Measurements from ENCODE around the gene SRPRB. TPM values are rescaled to one million over a fixed set of nuclear protein-coding genes. Genes with fewer than 3 reads are reported as not detected.

Gene SRPRB
- total RNA-seq, 1 experiment from 2014 or later = 61.0 TPM

GRCh38 chr3:133757701-133758567 lies 47.7 kb upstream of the SRPRB start:
- intact Hi-C loops (cut with micrococcal nuclease) = no loop called here
- no TSS peak for BruUV-seq (replicated peaks)
- H4K20me1 ChIP-seq (ENCODE audit: insufficient read depth) = no peaks in the 10 kb centered on the region
- ATAC-seq (no peak), DNase-seq (ENCODE audit: low read depth, low spot score) (no peak)
- no peaks in the 10 kb centered on the region for H3K79me2 ChIP-seq (ENCODE audit: insufficient read depth, low read length)
- H2AFZ ChIP-seq (ENCODE audit: low read depth, low read length, poor library complexity, severe bottlenecking) = no peak overlapping the region
- H3K27ac ChIP-seq (ENCODE audit: low read depth, low read length) = no peak overlapping the region
- H3K9me2 ChIP-seq (ENCODE audit: insufficient read depth) = no peaks in the 10 kb centered on the region
- no peak overlapping the region for H3K4me3 ChIP-seq (replicated peaks in 1 of 2; ENCODE audit: low read depth in 1 of 2, low read length in 2 of 2)
- H3K9ac ChIP-seq (ENCODE audit: low read length) = no peak overlapping the region
- H3K4me1 ChIP-seq (ENCODE audit: control insufficient read depth in 1 of 2, insufficient read depth in 2 of 2, low read length in 2 of 2) = no peaks in the 10 kb centered on the region
- H3K4me2 ChIP-seq (ENCODE audit: low read length) = no peak overlapping the region
- TF ChIP-seq TCF7L2 (IDR thresholded peaks at IDR 0.05; ENCODE audit: borderline replicate concordance, extremely low read depth, insufficient read depth, insufficient read length) (no peak), ZFX (IDR thresholded peaks at IDR 0.05) (no peak), JUND (IDR thresholded peaks at IDR 0.05) (no peak), ELF1 (IDR thresholded peaks at IDR 0.05; ENCODE audit: borderline replicate concordance, low read depth) (no peak), SRF (IDR thresholded peaks at IDR 0.05; ENCODE audit: low read depth) (no peak), POLR2A (IDR thresholded peaks at IDR 0.05; ENCODE audit: borderline replicate concordance, extremely low read depth, insufficient read depth, insufficient read length) (no peak), ZBTB33 (IDR thresholded peaks at IDR 0.05; ENCODE audit: extremely low read depth, insufficient replicate concordance, low read length) (no peak), YY1 (IDR thresholded peaks at IDR 0.05; ENCODE audit: extremely low read depth, insufficient replicate concordance, low read depth, low read length) (no peak), CBX3 (IDR thresholded peaks at IDR 0.05; ENCODE audit: low read depth) (no peak), EGR1 (IDR thresholded peaks at IDR 0.05; ENCODE audit: low read depth) (no peak), MAX (IDR thresholded peaks at IDR 0.05) (no peak), POLR2AphosphoS5 (IDR thresholded peaks at IDR 0.05; ENCODE audit: low read depth, low read length) (no peak), RAD21 (IDR thresholded peaks at IDR 0.05; ENCODE audit: low read depth) (no peak), EZH2phosphoT487 (IDR thresholded peaks at IDR 0.05; ENCODE audit: borderline replicate concordance) (no peak), ATF3 (IDR thresholded peaks at IDR 0.05) (no peak)
- no peaks in the 10 kb centered on the region for H3K36me3 ChIP-seq (ENCODE audit: control insufficient read depth in 1 of 2, insufficient read depth in 2 of 2, low read length in 2 of 2)
- ChIA-PET POLR2A (no interaction called here), RAD21 (ENCODE audit: low non-redundant PET in 1 of 2, low total read pairs in 2 of 2, uncharacterized antibody in 2 of 2, unreplicated experiment in 2 of 2) (no interaction called here), CTCF (no interaction called here)
- no peaks in the 10 kb centered on the region for H3K9me3 ChIP-seq (ENCODE audit: control insufficient read depth in 1 of 2, insufficient read depth in 1 of 2, low read depth in 1 of 2, low read length in 2 of 2)
- peaks cover 19% of the 10 kb centered on the region for H3K27me3 ChIP-seq (ENCODE audit: insufficient read depth, low read length)
